Neural cell (in vitro differentiated cells): ENCODE data around the gene KRT15. TPM values are rescaled to one million over a fixed set of nuclear protein-coding genes. Genes with fewer than 3 reads are reported as not detected.

ENCODE experiments used
- H2AFZ ChIP-seq: fragments of 200-600, 300-800 bp; sonication (generic), shearing (Covaris generic); 2 replicates; pipeline ENCODE4 v1.6.0; 2014; ENCODE audit warnings: low read depth, mild to moderate bottlenecking, antibody characterized with exemption, low read length, moderate library complexity
- H3F3A ChIP-seq: fragments of 200-600 bp; shearing (Covaris generic); 2 replicates; pipeline ENCODE4 v1.6.1; 2016; ENCODE audit warnings: mild to moderate bottlenecking, moderate library complexity, mixed read lengths, antibody characterized with exemption, low read length; ENCODE audit not compliant: insufficient read depth, poor library complexity, severe bottlenecking
- H3K27ac ChIP-seq: fragments of 200-600, 300-800 bp; sonication (generic), shearing (Covaris generic); 2 replicates; pipeline ENCODE4 v1.5.1; 2014; ENCODE audit warnings: mild to moderate bottlenecking, low read length, moderate library complexity
- H3K27me3 ChIP-seq: fragments of 300-800, 200-600 bp; sonication (generic), shearing (Covaris generic); 2 replicates; pipeline ENCODE4 v1.6.0; 2014; ENCODE audit warnings: mild to moderate bottlenecking, low read depth, low read length, moderate library complexity; ENCODE audit not compliant: insufficient read depth
- H3K36me3 ChIP-seq: fragments of 300-800, 200-600 bp; sonication (generic), shearing (Covaris generic); 2 replicates; pipeline ENCODE4 v1.5.1; 2014; ENCODE audit warnings: mild to moderate bottlenecking, antibody characterized with exemption, low read length, moderate library complexity; ENCODE audit not compliant: insufficient read depth
- H3K4me2 ChIP-seq: fragments of 300-800, 200-600 bp; sonication (generic), shearing (Covaris generic); 2 replicates; pipeline ENCODE4 v1.6.0; 2014; ENCODE audit warnings: mild to moderate bottlenecking, low read length
- H3K4me3 ChIP-seq: fragments of 300-800, 200-600 bp; sonication (generic), shearing (Covaris generic); 2 replicates; pipeline ENCODE4 v1.5.1; 2014; ENCODE audit warnings: mild to moderate bottlenecking, low read length, moderate library complexity
- H3K79me2 ChIP-seq: fragments of 200-600 bp; shearing (Covaris generic); replicated peaks from 2 replicates; pipeline ENCODE4 v1.6.0; 2014; ENCODE audit warnings: mild to moderate bottlenecking, low read length, moderate library complexity; ENCODE audit not compliant: insufficient read depth
- H3K9ac ChIP-seq: fragments of 300-800, 200-600 bp; sonication (generic), shearing (Covaris generic); 2 replicates; pipeline ENCODE4 v1.6.1; 2016; ENCODE audit warnings: mild to moderate bottlenecking, low read length, mixed read lengths
- H3K9me2 ChIP-seq: fragments of 200-600 bp; shearing (Covaris generic); 2 replicates; pipeline ENCODE4 v1.6.1; 2016; ENCODE audit warnings: mild to moderate bottlenecking, low read length, mixed read lengths; ENCODE audit not compliant: insufficient read depth
- H3K9me3 ChIP-seq: fragments of 200-600, 300-800 bp; sonication (generic), shearing (Covaris generic); 2 replicates; pipeline ENCODE4 v1.6.1; 2016; ENCODE audit warnings: mild to moderate bottlenecking, mixed run types, low read length, moderate library complexity, mixed read lengths
- H4K20me1 ChIP-seq: fragments of 200-600 bp; shearing (Covaris generic); 2 replicates; pipeline ENCODE4 v1.6.1; 2016; ENCODE audit warnings: mild to moderate bottlenecking, mixed run types; ENCODE audit not compliant: insufficient read depth
- CTCF ChIP-seq: fragments of 450-650 bp; IDR thresholded peaks from 2 replicates; pipeline ENCODE4 v1.5.1; 2014; ENCODE audit warnings: antibody characterized with exemption, mild to moderate bottlenecking, moderate library complexity; ENCODE audit not compliant: poor library complexity, severe bottlenecking
- EP300 ChIP-seq: fragments of 450-650 bp; conservative IDR thresholded peaks from 2 replicates; pipeline ENCODE4 v1.6.1; 2014; ENCODE audit warnings: antibody characterized with exemption, mild to moderate bottlenecking, moderate library complexity; ENCODE audit not compliant: poor library complexity, severe bottlenecking
- EZH2 ChIP-seq: fragments of 200-600, 300-800 bp; shearing (Covaris generic), sonication (generic); IDR thresholded peaks from 2 replicates; pipeline ENCODE4 v1.6.1; 2014; ENCODE audit warnings: antibody characterized with exemption, low read length, borderline replicate concordance, mild to moderate bottlenecking; ENCODE audit not compliant: insufficient read depth, poor library complexity, severe bottlenecking
- MXI1 ChIP-seq: fragments of 450-650 bp; conservative IDR thresholded peaks from 2 replicates; pipeline ENCODE4 v1.6.1; 2014; ENCODE audit warnings: antibody characterized with exemption, mild to moderate bottlenecking; ENCODE audit not compliant: poor library complexity, severe bottlenecking
- POLR2AphosphoS5 ChIP-seq: IDR thresholded peaks from 2 replicates; pipeline ENCODE4 v1.6.1; 2012
- RAD21 ChIP-seq: fragments of 450-650 bp; conservative IDR thresholded peaks from 2 replicates; pipeline ENCODE4 v1.6.1; 2014; ENCODE audit warnings: antibody characterized with exemption, mild to moderate bottlenecking, moderate library complexity
- SMC3 ChIP-seq: fragments of 450-650 bp; conservative IDR thresholded peaks from 2 replicates; pipeline ENCODE4 v1.6.1; 2014; ENCODE audit warnings: antibody characterized with exemption, mild to moderate bottlenecking, moderate library complexity; ENCODE audit not compliant: poor library complexity
- TAF1 ChIP-seq: IDR thresholded peaks from 2 replicates; pipeline ENCODE4 v1.6.1; 2012; ENCODE audit warnings: low read depth
- polyA plus RNA-seq: library from polyadenylated mRNA; depleted of rRNA; stranded (reverse); fragments of >200 nt; gene quantifications from 2 replicates; pipeline ENCODE4 v1.2.3, GENCODE V29; 2014
- TF ChIP-seq, protein P1 (sequence below): IDR thresholded peaks from 2 replicates; pipeline ENCODE4 v1.6.1; 2012; ENCODE audit warnings: borderline replicate concordance

Gene KRT15
- polyA plus RNA-seq, 1 donor from 2014 or later = 0.09 TPM

DNA sequence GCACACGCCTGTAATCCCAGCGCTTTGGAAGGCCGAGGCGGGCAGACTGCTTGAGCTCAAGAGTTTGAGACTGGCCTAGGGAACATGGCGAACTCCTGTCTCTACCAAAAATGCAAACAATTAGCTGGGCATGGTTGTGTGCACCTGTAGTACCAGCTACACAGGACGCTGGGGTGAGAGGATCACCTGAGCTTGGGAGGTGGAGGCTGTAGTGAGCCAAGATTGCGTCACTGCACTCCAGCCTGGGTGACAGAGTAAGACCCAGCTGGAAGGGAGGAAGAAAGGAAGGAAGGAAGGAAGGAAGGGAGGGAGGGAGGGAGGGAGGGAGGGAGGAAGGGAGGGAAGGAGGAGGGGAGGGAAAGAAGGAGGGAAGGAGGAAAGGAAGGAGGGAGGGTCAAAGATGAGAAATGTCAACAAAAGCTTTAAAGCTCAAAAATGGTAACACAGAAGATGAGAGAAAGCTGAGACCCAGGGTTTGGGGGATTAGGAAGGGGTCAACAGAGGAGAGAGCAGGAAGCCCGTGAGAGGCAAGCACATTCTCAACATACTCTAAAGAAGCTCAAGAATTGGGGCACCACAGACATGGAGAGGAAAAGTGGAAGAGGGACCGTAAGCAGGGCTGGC lies 14.4 kb upstream of the KRT15 start:
- Histone ChIP-seq H3F3A (no peaks in the 10 kb centered on the region), H3K79me2 (no peaks in the 10 kb centered on the region), H3K27ac (no peak overlapping the region), H3K4me3 (no peak overlapping the region), H2AFZ (no peak overlapping the region), H3K36me3 (no peaks in the 10 kb centered on the region), H4K20me1 (no peaks in the 10 kb centered on the region), H3K9me2 (no peaks in the 10 kb centered on the region), H3K4me2 (no peak overlapping the region), H3K9me3 (no peaks in the 10 kb centered on the region), H3K9ac (no peak overlapping the region), H3K27me3 (peaks cover 13% of the 10 kb centered on the region)
- TF ChIP-seq, protein P1, sequence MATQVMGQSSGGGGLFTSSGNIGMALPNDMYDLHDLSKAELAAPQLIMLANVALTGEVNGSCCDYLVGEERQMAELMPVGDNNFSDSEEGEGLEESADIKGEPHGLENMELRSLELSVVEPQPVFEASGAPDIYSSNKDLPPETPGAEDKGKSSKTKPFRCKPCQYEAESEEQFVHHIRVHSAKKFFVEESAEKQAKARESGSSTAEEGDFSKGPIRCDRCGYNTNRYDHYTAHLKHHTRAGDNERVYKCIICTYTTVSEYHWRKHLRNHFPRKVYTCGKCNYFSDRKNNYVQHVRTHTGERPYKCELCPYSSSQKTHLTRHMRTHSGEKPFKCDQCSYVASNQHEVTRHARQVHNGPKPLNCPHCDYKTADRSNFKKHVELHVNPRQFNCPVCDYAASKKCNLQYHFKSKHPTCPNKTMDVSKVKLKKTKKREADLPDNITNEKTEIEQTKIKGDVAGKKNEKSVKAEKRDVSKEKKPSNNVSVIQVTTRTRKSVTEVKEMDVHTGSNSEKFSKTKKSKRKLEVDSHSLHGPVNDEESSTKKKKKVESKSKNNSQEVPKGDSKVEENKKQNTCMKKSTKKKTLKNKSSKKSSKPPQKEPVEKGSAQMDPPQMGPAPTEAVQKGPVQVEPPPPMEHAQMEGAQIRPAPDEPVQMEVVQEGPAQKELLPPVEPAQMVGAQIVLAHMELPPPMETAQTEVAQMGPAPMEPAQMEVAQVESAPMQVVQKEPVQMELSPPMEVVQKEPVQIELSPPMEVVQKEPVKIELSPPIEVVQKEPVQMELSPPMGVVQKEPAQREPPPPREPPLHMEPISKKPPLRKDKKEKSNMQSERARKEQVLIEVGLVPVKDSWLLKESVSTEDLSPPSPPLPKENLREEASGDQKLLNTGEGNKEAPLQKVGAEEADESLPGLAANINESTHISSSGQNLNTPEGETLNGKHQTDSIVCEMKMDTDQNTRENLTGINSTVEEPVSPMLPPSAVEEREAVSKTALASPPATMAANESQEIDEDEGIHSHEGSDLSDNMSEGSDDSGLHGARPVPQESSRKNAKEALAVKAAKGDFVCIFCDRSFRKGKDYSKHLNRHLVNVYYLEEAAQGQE = no peak
- TF ChIP-seq RAD21 (no peak), TAF1 (no peak), POLR2AphosphoS5 (no peak), SMC3 (no peak), EZH2 (no peak), EP300 (no peak), CTCF (no peak), MXI1 (no peak)

- no peaks in the 10 kb centered on the region for H3K9me2 ChIP-seq
- H3K27ac ChIP-seq = no peak overlapping the region
- no peaks in the 10 kb centered on the region for H3F3A ChIP-seq
- H3K9me3 ChIP-seq = no peaks in the 10 kb centered on the region
- H3K79me2 ChIP-seq = no peaks in the 10 kb centered on the region
- H2AFZ ChIP-seq = no peak overlapping the region
- no peak for TF ChIP-seq EZH2
- no peak for TF ChIP-seq MXI1
- no peak for TF ChIP-seq SMC3
- no peak for TF ChIP-seq POLR2AphosphoS5
- no peak for TF ChIP-seq CTCF
- no peak for TF ChIP-seq EP300
- TF ChIP-seq, protein P1 = no peak
- TF ChIP-seq RAD21 = no peak
- TF ChIP-seq TAF1 = no peak
- no peaks in the 10 kb centered on the region for H3K36me3 ChIP-seq
- H3K9ac ChIP-seq = no peak overlapping the region
- no peaks in the 10 kb centered on the region for H4K20me1 ChIP-seq
- peaks cover 24% of the 10 kb centered on the region for H3K27me3 ChIP-seq
- no peak overlapping the region for H3K4me3 ChIP-seq
- H3K4me2 ChIP-seq = no peak overlapping the region
Measured at GRCh38 chr17:41531993-41532392, 13.3 kb upstream of the KRT15 start.
